SK-N-SH treated with all-trans-retinoic acid at 6 μM for 48 hours (cell line): ENCODE measurements around the gene HIVEP3.

Experiments
- ATAC-seq: fragments of 200-7000 bp; cut with Tn5 transposase; 3 replicates; pipeline ENCODE4 v1.9.1; 2020; ENCODE audit warnings: mild to moderate bottlenecking, moderate library complexity
- ARNTL ChIP-seq: fragments of 450-650 bp; formaldehyde crosslinking; IDR thresholded peaks from 2 replicates; pipeline ENCODE4 v1.5.0; 2020; ENCODE audit warnings: low read depth, mild to moderate bottlenecking, moderate library complexity, borderline replicate concordance
- BACH2 ChIP-seq: fragments of 250-450 bp; sonication (Bioruptor Pico); IDR thresholded peaks from 2 replicates; pipeline ENCODE4 v1.9.0; 2021; ENCODE audit warnings: mild to moderate bottlenecking, borderline replicate concordance
- CREB5 ChIP-seq: fragments of 250-450 bp; sonication (Bioruptor Pico); IDR thresholded peaks from 2 replicates; pipeline ENCODE4 v1.5.1; 2020; ENCODE audit warnings: low read depth, mild to moderate bottlenecking, moderate library complexity
- CSDC2 ChIP-seq: fragments of 250-450 bp; sonication (Bioruptor Pico); IDR thresholded peaks from 2 replicates; pipeline ENCODE4 v1.5.0; 2020; ENCODE audit warnings: mild to moderate bottlenecking, moderate library complexity
- ESRRG ChIP-seq: fragments of 250-450 bp; sonication (Bioruptor Pico); IDR thresholded peaks from 2 replicates; pipeline ENCODE4 v1.6.1; 2021; ENCODE audit warnings: mild to moderate bottlenecking
- GLIS3 ChIP-seq: fragments of 250-450 bp; sonication (Bioruptor Pico); IDR thresholded peaks from 2 replicates; pipeline ENCODE4 v1.5.0; 2020; ENCODE audit warnings: mild to moderate bottlenecking, moderate library complexity
- ISL1 ChIP-seq: fragments of 250-450 bp; sonication (Bioruptor Pico); IDR thresholded peaks from 2 replicates; pipeline ENCODE4 v2.1.2; 2022; ENCODE audit warnings: mild to moderate bottlenecking, moderate library complexity
- OSR1 ChIP-seq: fragments of 250-450 bp; sonication (Bioruptor Pico); IDR thresholded peaks from 2 replicates; pipeline ENCODE4 v1.8.0; 2022; ENCODE audit warnings: moderate library complexity, mild to moderate bottlenecking, inconsistent platforms
- POU6F1 ChIP-seq: fragments of 250-450 bp; sonication (Bioruptor Pico); IDR thresholded peaks from 2 replicates; pipeline ENCODE4 v1.8.0; 2021; ENCODE audit warnings: low read depth, mild to moderate bottlenecking, moderate library complexity, borderline replicate concordance
- RARB ChIP-seq: fragments of 250-450 bp; sonication (Bioruptor Pico); IDR thresholded peaks from 2 replicates; pipeline ENCODE4 v1.8.0; 2021; ENCODE audit warnings: mild to moderate bottlenecking, moderate library complexity
- SNAI2 ChIP-seq: fragments of 250-450 bp; sonication (Bioruptor Pico); IDR thresholded peaks from 2 replicates; pipeline ENCODE4 v1.5.0; 2020; ENCODE audit warnings: mild to moderate bottlenecking, moderate library complexity
- TCF4 ChIP-seq: fragments of 250-450 bp; sonication (Bioruptor Pico); IDR thresholded peaks from 2 replicates; pipeline ENCODE4 v1.8.0; 2021; ENCODE audit warnings: mild to moderate bottlenecking, moderate library complexity, borderline replicate concordance
- TOX ChIP-seq: fragments of 250-450 bp; sonication (Bioruptor Pico); IDR thresholded peaks from 2 replicates; pipeline ENCODE4 v1.8.0; 2021; ENCODE audit warnings: mild to moderate bottlenecking, moderate library complexity, borderline replicate concordance
- ZFP3 ChIP-seq: fragments of 250-450 bp; sonication (Bioruptor Pico); IDR thresholded peaks from 2 replicates; pipeline ENCODE4 v1.5.0; 2020; ENCODE audit warnings: mild to moderate bottlenecking, moderate library complexity
- ZFP30 ChIP-seq: fragments of 450-650 bp; formaldehyde crosslinking; IDR thresholded peaks from 2 replicates; pipeline ENCODE4 v1.5.0; 2022; ENCODE audit warnings: mild to moderate bottlenecking, moderate library complexity
- ZNF565 ChIP-seq: fragments of 450-650 bp; formaldehyde crosslinking; conservative IDR thresholded peaks from 2 replicates; pipeline ENCODE4 v1.5.0; 2020; ENCODE audit warnings: low read depth, mild to moderate bottlenecking, moderate library complexity
- ZNF8 ChIP-seq: fragments of 450-650 bp; formaldehyde crosslinking; IDR thresholded peaks from 2 replicates; pipeline ENCODE4 v1.5.0; 2020; ENCODE audit warnings: mild to moderate bottlenecking, moderate library complexity
- TF ChIP-seq, protein P1 (sequence below): fragments of 250-450 bp; sonication (Bioruptor Pico); IDR thresholded peaks from 2 replicates; pipeline ENCODE4 v1.5.1; 2021; ENCODE audit warnings: mild to moderate bottlenecking, moderate library complexity
- TF ChIP-seq, protein P2 (sequence below): fragments of 250-450 bp; sonication (Bioruptor Pico); IDR thresholded peaks from 2 replicates; pipeline ENCODE4 v1.8.0; 2020; ENCODE audit warnings: mild to moderate bottlenecking, moderate library complexity, borderline replicate concordance
- TF ChIP-seq, protein P3 (sequence below): fragments of 250-450 bp; sonication (Bioruptor Pico); IDR thresholded peaks from 2 replicates; pipeline ENCODE4 v1.5.0; 2020; ENCODE audit warnings: mild to moderate bottlenecking, moderate library complexity

HIVEP3 gene

GRCh38 chr1:41614818-41615217 lies 303.9 kb downstream of the HIVEP3 start:
- no peak for ATAC-seq
- TF ChIP-seq CSDC2 (CRISPR knock-in tag) (no peak), GLIS3 (CRISPR knock-in tag) (no peak), TCF4 (CRISPR knock-in tag) (no peak), ZNF565 (no peak), POU6F1 (no peak), ARNTL (CRISPR knock-in tag) (no peak), ZNF8 (CRISPR knock-in tag) (no peak), ZFP3 (CRISPR knock-in tag) (no peak), ISL1 (no peak), TOX (CRISPR knock-in tag) (no peak), ZFP30 (CRISPR knock-in tag) (no peak), OSR1 (CRISPR knock-in tag) (no peak), ESRRG (CRISPR knock-in tag) (no peak), BACH2 (CRISPR knock-in tag) (no peak)
- TF ChIP-seq, protein P1, sequence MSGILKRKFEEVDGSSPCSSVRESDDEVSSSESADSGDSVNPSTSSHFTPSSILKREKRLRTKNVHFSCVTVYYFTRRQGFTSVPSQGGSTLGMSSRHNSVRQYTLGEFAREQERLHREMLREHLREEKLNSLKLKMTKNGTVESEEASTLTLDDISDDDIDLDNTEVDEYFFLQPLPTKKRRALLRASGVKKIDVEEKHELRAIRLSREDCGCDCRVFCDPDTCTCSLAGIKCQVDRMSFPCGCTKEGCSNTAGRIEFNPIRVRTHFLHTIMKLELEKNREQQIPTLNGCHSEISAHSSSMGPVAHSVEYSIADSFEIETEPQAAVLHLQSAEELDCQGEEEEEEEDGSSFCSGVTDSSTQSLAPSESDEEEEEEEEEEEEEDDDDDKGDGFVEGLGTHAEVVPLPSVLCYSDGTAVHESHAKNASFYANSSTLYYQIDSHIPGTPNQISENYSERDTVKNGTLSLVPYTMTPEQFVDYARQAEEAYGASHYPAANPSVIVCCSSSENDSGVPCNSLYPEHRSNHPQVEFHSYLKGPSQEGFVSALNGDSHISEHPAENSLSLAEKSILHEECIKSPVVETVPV, result no peak
- TF ChIP-seq, protein P2, sequence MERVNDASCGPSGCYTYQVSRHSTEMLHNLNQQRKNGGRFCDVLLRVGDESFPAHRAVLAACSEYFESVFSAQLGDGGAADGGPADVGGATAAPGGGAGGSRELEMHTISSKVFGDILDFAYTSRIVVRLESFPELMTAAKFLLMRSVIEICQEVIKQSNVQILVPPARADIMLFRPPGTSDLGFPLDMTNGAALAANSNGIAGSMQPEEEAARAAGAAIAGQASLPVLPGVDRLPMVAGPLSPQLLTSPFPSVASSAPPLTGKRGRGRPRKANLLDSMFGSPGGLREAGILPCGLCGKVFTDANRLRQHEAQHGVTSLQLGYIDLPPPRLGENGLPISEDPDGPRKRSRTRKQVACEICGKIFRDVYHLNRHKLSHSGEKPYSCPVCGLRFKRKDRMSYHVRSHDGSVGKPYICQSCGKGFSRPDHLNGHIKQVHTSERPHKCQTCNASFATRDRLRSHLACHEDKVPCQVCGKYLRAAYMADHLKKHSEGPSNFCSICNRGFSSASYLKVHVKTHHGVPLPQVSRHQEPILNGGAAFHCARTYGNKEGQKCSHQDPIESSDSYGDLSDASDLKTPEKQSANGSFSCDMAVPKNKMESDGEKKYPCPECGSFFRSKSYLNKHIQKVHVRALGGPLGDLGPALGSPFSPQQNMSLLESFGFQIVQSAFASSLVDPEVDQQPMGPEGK (CRISPR knock-in tag), result no peak
- TF ChIP-seq, protein P3, sequence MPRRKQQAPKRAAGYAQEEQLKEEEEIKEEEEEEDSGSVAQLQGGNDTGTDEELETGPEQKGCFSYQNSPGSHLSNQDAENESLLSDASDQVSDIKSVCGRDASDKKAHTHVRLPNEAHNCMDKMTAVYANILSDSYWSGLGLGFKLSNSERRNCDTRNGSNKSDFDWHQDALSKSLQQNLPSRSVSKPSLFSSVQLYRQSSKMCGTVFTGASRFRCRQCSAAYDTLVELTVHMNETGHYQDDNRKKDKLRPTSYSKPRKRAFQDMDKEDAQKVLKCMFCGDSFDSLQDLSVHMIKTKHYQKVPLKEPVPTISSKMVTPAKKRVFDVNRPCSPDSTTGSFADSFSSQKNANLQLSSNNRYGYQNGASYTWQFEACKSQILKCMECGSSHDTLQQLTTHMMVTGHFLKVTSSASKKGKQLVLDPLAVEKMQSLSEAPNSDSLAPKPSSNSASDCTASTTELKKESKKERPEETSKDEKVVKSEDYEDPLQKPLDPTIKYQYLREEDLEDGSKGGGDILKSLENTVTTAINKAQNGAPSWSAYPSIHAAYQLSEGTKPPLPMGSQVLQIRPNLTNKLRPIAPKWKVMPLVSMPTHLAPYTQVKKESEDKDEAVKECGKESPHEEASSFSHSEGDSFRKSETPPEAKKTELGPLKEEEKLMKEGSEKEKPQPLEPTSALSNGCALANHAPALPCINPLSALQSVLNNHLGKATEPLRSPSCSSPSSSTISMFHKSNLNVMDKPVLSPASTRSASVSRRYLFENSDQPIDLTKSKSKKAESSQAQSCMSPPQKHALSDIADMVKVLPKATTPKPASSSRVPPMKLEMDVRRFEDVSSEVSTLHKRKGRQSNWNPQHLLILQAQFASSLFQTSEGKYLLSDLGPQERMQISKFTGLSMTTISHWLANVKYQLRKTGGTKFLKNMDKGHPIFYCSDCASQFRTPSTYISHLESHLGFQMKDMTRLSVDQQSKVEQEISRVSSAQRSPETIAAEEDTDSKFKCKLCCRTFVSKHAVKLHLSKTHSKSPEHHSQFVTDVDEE (CRISPR knock-in tag), result no peak

DNA sequence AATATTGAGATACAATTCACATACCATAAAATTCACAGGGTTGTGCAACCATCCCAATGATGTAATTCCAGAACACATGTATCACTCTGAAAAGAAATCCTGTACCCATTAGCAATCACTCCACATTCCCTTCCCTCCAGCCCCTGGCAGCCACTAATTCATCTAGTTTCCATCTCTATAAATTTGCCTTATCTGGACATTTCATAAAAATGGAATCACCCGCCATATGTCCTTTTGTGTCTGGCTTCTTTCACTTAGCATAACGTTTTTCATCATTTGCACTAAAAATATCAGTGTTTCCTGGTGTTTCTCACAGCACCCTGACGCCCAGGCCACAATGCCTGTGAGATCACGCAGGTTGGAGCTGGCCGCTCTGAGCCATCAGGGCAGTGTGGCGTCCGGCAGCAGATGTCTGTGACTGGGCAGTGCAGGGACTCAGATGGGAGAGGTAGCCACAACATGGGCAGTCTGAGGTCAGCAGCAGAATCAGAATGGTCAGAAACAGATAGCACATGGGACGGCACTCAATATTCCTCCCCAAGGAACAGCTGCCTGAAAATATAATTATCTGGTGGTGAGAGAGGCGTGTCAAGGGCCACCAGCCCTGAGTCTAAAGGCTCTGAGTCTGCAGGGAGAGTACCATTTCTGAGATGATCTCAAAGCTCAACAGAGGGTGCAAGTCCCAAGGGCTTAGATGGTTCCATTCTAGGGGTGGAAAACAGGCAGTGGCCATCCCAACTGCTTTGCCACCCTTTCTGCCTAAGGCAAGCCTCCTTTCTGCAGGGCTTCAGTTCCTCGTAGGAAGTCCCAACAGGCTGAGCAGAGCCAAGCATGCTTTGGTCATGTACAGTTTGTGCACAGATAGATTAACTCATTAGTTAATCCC lies 304.8 kb downstream of the HIVEP3 start:
- peak; percentile 92 for ATAC-seq
- TF ChIP-seq ISL1 (peak; percentile 99), SNAI2 (CRISPR knock-in tag) (peak; percentile 91; the same call in 1 of the 2 replicates), RARB (CRISPR knock-in tag) (no peak), GLIS3 (CRISPR knock-in tag) (peak; percentile 93; the same call in 1 of the 2 replicates), ZNF8 (CRISPR knock-in tag) (peak; percentile 44; the same call in 1 of the 2 replicates), CREB5 (CRISPR knock-in tag) (peak; percentile 98), ZNF565 (no peak), POU6F1 (no peak)
- TF ChIP-seq, protein P3 (CRISPR knock-in tag), result peak; percentile 97
- TF ChIP-seq, protein P2 (CRISPR knock-in tag), result peak; percentile 82
- TF ChIP-seq, protein P1, result peak; percentile 95
